ENCODE measurements around the gene SRSF3.

DNA sequence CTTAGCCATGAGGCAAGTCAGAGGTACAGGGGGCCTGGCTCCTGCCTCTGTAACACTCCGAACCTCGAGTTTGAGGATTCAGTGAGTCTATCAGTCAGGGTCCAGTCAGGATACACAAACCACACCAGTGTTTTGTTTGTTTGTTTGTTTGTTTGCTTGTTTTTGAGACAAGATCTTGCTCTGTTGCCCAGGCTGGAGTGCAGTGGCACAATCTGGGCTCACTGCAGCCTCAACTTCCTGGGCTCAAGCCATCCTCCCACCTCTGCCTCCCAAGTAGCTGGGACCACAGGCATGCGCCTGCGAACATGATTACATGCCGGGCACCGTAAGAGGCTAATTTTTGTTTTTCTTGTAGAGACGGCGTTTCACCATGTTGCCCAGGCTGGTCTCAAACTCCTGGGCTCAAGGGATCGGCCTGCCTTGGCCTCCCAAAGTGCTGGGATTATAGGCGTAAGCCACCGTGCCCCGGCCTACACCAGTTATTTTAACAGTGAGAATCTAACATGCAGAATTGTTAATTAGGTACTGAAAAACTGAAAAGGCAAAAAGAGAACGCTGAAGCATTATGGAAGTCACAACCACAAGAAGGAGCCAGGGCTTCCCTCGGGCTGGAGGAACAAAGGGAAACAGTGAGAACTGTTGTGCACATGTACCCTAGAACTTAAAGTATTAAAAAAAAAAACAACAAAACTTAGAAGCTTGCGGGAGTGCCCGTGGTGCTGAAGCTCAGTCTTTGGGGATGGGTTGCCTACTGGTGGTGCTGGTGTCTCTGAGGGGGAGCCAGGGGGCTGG lies 40.4 kb downstream of the SRSF3 start:
- no peak for TF ChIP-seq CBX5 (IDR thresholded peaks at IDR 0.05; ENCODE audit: borderline replicate concordance, low read depth)
- TF ChIP-seq ZNF511 (CRISPR knock-in tag; IDR thresholded peaks at IDR 0.05): no peak
- TF ChIP-seq STAT6 (CRISPR knock-in tag; IDR thresholded peaks at IDR 0.05): no peak
- no peak for TF ChIP-seq EZH2 (IDR thresholded peaks at IDR 0.05; ENCODE audit: borderline replicate concordance, low read depth, low read length)
- TF ChIP-seq ZNF274 (IDR thresholded peaks at IDR 0.05; ENCODE audit: borderline replicate concordance, low read depth, low read length): no peak
- TF ChIP-seq, protein P1, sequence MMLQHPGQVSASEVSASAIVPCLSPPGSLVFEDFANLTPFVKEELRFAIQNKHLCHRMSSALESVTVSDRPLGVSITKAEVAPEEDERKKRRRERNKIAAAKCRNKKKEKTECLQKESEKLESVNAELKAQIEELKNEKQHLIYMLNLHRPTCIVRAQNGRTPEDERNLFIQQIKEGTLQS (IDR thresholded peaks at IDR 0.05): no peak
- TF ChIP-seq, protein P1 (CRISPR knock-in tag; conservative IDR thresholded peaks at IDR 0.05): no peak
- TF ChIP-seq, protein P2, sequence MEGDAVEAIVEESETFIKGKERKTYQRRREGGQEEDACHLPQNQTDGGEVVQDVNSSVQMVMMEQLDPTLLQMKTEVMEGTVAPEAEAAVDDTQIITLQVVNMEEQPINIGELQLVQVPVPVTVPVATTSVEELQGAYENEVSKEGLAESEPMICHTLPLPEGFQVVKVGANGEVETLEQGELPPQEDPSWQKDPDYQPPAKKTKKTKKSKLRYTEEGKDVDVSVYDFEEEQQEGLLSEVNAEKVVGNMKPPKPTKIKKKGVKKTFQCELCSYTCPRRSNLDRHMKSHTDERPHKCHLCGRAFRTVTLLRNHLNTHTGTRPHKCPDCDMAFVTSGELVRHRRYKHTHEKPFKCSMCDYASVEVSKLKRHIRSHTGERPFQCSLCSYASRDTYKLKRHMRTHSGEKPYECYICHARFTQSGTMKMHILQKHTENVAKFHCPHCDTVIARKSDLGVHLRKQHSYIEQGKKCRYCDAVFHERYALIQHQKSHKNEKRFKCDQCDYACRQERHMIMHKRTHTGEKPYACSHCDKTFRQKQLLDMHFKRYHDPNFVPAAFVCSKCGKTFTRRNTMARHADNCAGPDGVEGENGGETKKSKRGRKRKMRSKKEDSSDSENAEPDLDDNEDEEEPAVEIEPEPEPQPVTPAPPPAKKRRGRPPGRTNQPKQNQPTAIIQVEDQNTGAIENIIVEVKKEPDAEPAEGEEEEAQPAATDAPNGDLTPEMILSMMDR (IDR thresholded peaks at IDR 0.05 in 2 of 3, conservative IDR thresholded peaks at IDR 0.05 in 1 of 3; ENCODE audit: insufficient read depth in 2 of 3, low read depth in 1 of 3, low read length in 3 of 3): no peak
- no peak for TF ChIP-seq CEBPG (CRISPR knock-in tag; IDR thresholded peaks at IDR 0.05)
- TF ChIP-seq CEBPG (tag; conservative IDR thresholded peaks at IDR 0.05 in 1 of 2, IDR thresholded peaks at IDR 0.05 in 1 of 2): no peak
- TF ChIP-seq CHCHD3 (CRISPR knock-in tag; IDR thresholded peaks at IDR 0.05): no peak
- TF ChIP-seq ZC3H11A (IDR thresholded peaks at IDR 0.05; ENCODE audit: low read depth, low read length): no peak
- TF ChIP-seq SIN3A (IDR thresholded peaks at IDR 0.05; ENCODE audit: borderline replicate concordance in 2 of 2, control insufficient read depth in 1 of 2, low read depth in 2 of 2, low read length in 2 of 2): no peak
